Tibial nerve (tissue), 4 donors: ENCODE data around the gene DNMT3A.
A peak's percentile ranks its signal among the peaks of the same experiment; 100 is the strongest.

Source experiments
- EP300 ChIP-seq, 2 donors: sonication (generic); formaldehyde crosslinking; IDR thresholded peaks; one replicate each; pipeline ENCODE4 v1.6.1; 2017; ENCODE audit warnings: antibody characterized with exemption in 2 of 2, mild to moderate bottlenecking in 1 of 2
- TF ChIP-seq, protein P1 (sequence below), 5 experiments: fragments of 200-600 bp in 3 of 5; fragments of 450-650 bp in 2 of 5; sonication (generic) in 3 of 5; IDR thresholded peaks; one replicate each; pipeline ENCODE4 v1.5.1; 2016 to 2019; ENCODE audit warnings: antibody characterized with exemption in 5 of 5, mild to moderate bottlenecking in 3 of 5, moderate library complexity in 2 of 5

DNA sequence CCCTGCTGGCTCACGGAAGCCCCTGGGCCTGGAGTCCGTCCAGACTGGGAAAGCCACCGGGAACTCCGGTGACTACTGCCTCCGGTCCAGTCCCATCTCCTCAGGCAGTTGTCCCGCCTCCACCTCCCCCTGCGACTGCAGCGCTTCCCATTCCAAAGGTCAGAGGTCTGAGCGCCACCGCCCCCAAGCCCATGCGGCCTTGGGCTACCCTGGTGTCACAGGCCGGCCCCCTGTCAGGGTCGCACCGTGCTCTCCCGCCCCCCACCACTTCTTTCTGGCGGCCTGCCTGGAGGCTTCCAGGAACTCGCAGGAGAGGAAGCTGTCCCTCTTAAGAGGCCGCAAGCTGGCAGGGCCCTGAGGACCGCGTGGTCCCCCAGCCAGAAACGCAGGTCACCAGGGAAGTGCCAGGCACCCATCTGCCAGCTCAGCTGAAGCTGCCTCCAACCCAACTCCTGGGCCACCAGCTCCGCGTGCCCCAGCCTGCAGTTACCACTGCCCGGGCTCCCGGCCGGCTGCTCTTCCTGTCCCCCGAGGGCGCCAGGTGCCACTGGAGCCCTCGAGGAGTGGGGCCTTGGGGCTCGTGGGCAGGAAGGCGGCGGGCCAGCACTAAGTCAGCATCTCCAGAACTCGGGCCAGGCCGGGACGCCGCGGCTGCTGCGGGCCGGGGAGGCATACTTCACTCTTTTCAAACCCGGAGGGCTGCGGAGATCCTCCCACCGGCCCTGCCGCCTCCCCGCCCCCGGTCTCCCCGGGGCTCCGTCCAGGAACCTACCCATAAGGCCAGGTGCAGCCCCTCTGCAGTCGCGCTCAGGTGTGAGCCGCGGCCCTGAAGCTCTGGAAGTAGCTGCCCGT lies 90.1 kb downstream of the DNMT3A start:
- peak in 1 of 2 donors; percentile 24 for TF ChIP-seq EP300 (IDR thresholded peaks at IDR 0.05)
- TF ChIP-seq, protein P1, sequence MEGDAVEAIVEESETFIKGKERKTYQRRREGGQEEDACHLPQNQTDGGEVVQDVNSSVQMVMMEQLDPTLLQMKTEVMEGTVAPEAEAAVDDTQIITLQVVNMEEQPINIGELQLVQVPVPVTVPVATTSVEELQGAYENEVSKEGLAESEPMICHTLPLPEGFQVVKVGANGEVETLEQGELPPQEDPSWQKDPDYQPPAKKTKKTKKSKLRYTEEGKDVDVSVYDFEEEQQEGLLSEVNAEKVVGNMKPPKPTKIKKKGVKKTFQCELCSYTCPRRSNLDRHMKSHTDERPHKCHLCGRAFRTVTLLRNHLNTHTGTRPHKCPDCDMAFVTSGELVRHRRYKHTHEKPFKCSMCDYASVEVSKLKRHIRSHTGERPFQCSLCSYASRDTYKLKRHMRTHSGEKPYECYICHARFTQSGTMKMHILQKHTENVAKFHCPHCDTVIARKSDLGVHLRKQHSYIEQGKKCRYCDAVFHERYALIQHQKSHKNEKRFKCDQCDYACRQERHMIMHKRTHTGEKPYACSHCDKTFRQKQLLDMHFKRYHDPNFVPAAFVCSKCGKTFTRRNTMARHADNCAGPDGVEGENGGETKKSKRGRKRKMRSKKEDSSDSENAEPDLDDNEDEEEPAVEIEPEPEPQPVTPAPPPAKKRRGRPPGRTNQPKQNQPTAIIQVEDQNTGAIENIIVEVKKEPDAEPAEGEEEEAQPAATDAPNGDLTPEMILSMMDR (IDR thresholded peaks at IDR 0.05) = no peak
